Thyroid gland (tissue), 4 donors: ENCODE data around the gene ARMCX4. TPM values are rescaled to one million over a fixed set of nuclear protein-coding genes. Genes with fewer than 3 reads are reported as not detected.

Experiments used
- DNase-seq, 2 donors: peaks; one replicate each; pipeline ENCODE4 v3.0.0-alpha.2; 2019
- H3K27ac ChIP-seq, 3 donors: fragments of 200-600 bp; sonication (generic); 1 replicate in 2 of 3; 2 replicates in 1 of 3; pipeline ENCODE4 v1.5.1; 2016 to 2019; ENCODE audit warnings: mild to moderate bottlenecking in 1 of 3, moderate library complexity in 1 of 3
- H3K27me3 ChIP-seq: fragments of 200-600 bp; sonication (generic); one replicate; pipeline ENCODE4 v1.5.1; 2019
- H3K36me3 ChIP-seq, 2 donors: fragments of 200-600 bp; sonication (generic); one replicate each; pipeline ENCODE4 v1.5.1; 2016 to 2019
- H3K4me1 ChIP-seq, 2 donors: fragments of 200-600 bp; sonication (generic); one replicate each; pipeline ENCODE4 v1.5.1; 2017 to 2019
- H3K4me3 ChIP-seq, 3 donors: fragments of 200-600 bp; sonication (generic); replicated peaks in 1 of 3; 1 replicate in 2 of 3; 2 replicates in 1 of 3; pipeline ENCODE4 v1.5.1; 2016; ENCODE audit warnings: mild to moderate bottlenecking in 1 of 3
- H3K9me3 ChIP-seq: fragments of 200-600 bp; sonication (generic); one replicate; pipeline ENCODE4 v1.5.1; 2017
- CTCF ChIP-seq, 6 experiments: fragments of 200-600 bp in 3 of 6; fragments of 450-650 bp in 3 of 6; sonication (generic) in 3 of 6; IDR thresholded peaks; one replicate each; pipeline ENCODE4 v1.5.1; 2016 to 2019; ENCODE audit warnings: antibody characterized with exemption in 6 of 6, mild to moderate bottlenecking in 2 of 6, inconsistent platforms in 1 of 6, moderate library complexity in 1 of 6
- POLR2A ChIP-seq, 2 donors: fragments of 450-650 bp; IDR thresholded peaks; one replicate each; pipeline ENCODE4 v1.6.1; 2017; ENCODE audit warnings: antibody characterized with exemption in 2 of 2, mild to moderate bottlenecking in 2 of 2, moderate library complexity in 1 of 2
- WGBS, 2 donors: methylation state at CpG; one replicate each; pipeline ENCODE4 v1.1.5; 2017; 5-methylcytosine and 5-hydroxymethylcytosine counted together
- intact Hi-C: fragments of 100-400 bp; cut with DNase I; formaldehyde crosslinking; loops from one replicate; pipeline ENCODE4 v1.15.1; 2023
- total RNA-seq, 4 donors: library from RNA; depleted of rRNA; stranded (reverse); fragments of >200 nt; gene quantifications; one replicate each; pipeline ENCODE4 v1.2.3, GENCODE V29; 2016

The ARMCX4 gene
- total RNA-seq, 4 donors from 2014 or later, result 12.1 to 21.6 (median 15.6) TPM

- no peaks in the 10 kb centered on the region for H3K36me3 ChIP-seq
- TF ChIP-seq CTCF (IDR thresholded peaks at IDR 0.05), result no peak
- no peak for TF ChIP-seq POLR2A (IDR thresholded peaks at IDR 0.05)
- H3K4me1 ChIP-seq, result peaks cover 8 to 15% of the 10 kb centered on the region in 2 donors
- DNase-seq, result no peak
- no peaks in the 10 kb centered on the region for H3K9me3 ChIP-seq
- H3K27ac ChIP-seq, result peak overlapping the region in 1 of 3 donors; percentile 18
- no peaks in the 10 kb centered on the region for H3K27me3 ChIP-seq
- intact Hi-C loops, result no loop called here
- no peak overlapping the region for H3K4me3 ChIP-seq
- WGBS, 2 donors, result 71 to 77% methylated on average over 3 of the region's 3 CpGs
Observed at GRCh38 chrX:101452056-101452455, 33.2 kb upstream of the ARMCX4 start.

GRCh38 chrX:101460669-101461068 is 24.6 kb upstream of the ARMCX4 start:
- no peaks in the 10 kb centered on the region for H3K36me3 ChIP-seq
- H3K4me3 ChIP-seq, result no peak overlapping the region
- DNase-seq, result no peak
- no peaks in the 10 kb centered on the region for H3K4me1 ChIP-seq
- TF ChIP-seq CTCF (IDR thresholded peaks at IDR 0.05), result no peak
- H3K9me3 ChIP-seq, result no peaks in the 10 kb centered on the region
- 87 to 92% methylated on average over 1 of the region's 1 CpG for WGBS, 2 donors
- H3K27me3 ChIP-seq, result no peaks in the 10 kb centered on the region
- H3K27ac ChIP-seq, result no peak overlapping the region
- intact Hi-C loops, result no loop called here

- H3K9me3 ChIP-seq, result no peaks in the 10 kb centered on the region
- H3K27ac ChIP-seq, result no peak overlapping the region
- intact Hi-C loops, result no loop called here
- no peak overlapping the region for H3K4me3 ChIP-seq
- no peaks in the 10 kb centered on the region for H3K36me3 ChIP-seq
- DNase-seq, result no peak
- no peaks in the 10 kb centered on the region for H3K27me3 ChIP-seq
- WGBS, 2 donors, result 55 to 62% methylated on average over 3 of the region's 3 CpGs
- TF ChIP-seq CTCF (IDR thresholded peaks at IDR 0.05) (peak in 2 of 6 experiments; percentile 9 to 17), POLR2A (IDR thresholded peaks at IDR 0.05) (no peak)
- H3K4me1 ChIP-seq, result no peaks in the 10 kb centered on the region
Observed at GRCh38 chrX:101462892-101463291, 22.4 kb upstream of the ARMCX4 start.

GRCh38 chrX:101478366-101478765 is 6.9 kb upstream of the ARMCX4 start:
- intact Hi-C loops, result no loop called here

GRCh38 chrX:101482296-101482695 is 3.0 kb upstream of the ARMCX4 start:
- TF ChIP-seq CTCF (IDR thresholded peaks at IDR 0.05) (no peak), POLR2A (IDR thresholded peaks at IDR 0.05) (no peak)
- Histone ChIP-seq H3K4me1 (no peaks in the 10 kb centered on the region), H3K27ac (no peak overlapping the region), H3K9me3 (no peaks in the 10 kb centered on the region), H3K4me3 (no peak overlapping the region), H3K36me3 (no peaks in the 10 kb centered on the region), H3K27me3 (no peaks in the 10 kb centered on the region)
- intact Hi-C loops, result no loop called here
- DNase-seq, result peak in 1 of 2 donors; percentile 3
- WGBS, 2 donors, result 84 to 90% methylated on average over 4 of the region's 4 CpGs

More at GRCh38 chrX:101478366-101478765, 6.9 kb upstream of the ARMCX4 start:
- Histone ChIP-seq H3K36me3 (no peaks in the 10 kb centered on the region), H3K9me3 (no peaks in the 10 kb centered on the region), H3K4me1 (no peaks in the 10 kb centered on the region), H3K27me3 (no peaks in the 10 kb centered on the region), H3K4me3 (no peak overlapping the region), H3K27ac (no peak overlapping the region)
- TF ChIP-seq POLR2A (IDR thresholded peaks at IDR 0.05), result no peak
- TF ChIP-seq CTCF (IDR thresholded peaks at IDR 0.05), result no peak
- no peak for DNase-seq
- 87% methylated on average over 2 of the region's 2 CpGs for WGBS, 2 donors
